ENCODE data around the gene USP20.

The USP20 gene

DNA sequence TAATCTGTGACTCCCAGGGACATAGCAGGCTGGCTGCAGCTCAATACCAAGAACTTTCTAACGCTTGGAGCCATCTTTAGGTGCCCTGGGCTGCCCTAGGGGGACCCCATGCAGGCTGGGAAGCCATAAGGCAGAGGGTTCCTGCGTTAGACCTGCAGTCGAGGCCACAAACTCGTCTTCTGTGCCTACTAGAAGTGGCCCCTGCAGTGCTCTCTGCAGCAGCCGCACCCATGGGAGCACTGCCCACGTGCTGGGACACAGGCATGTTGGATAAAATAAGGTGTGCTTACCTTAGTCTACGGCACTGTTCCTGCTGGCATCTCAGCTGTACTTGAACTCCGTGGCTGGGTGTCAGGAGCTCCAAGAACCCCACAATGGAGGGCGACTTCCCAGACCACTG, 22.9 kb upstream of the USP20 start:
- no peak overlapping the region for H3K4me3 ChIP-seq (ENCODE audit: low read depth, low read length)
- TF ChIP-seq CTCF (IDR thresholded peaks at IDR 0.05; ENCODE audit: low read depth, low read length), result no peak

GRCh38 chr9:129813661-129814060, 21.6 kb upstream of the USP20 start:
- no peak for TF ChIP-seq CTCF (IDR thresholded peaks at IDR 0.05; ENCODE audit: low read depth, low read length)

DNA sequence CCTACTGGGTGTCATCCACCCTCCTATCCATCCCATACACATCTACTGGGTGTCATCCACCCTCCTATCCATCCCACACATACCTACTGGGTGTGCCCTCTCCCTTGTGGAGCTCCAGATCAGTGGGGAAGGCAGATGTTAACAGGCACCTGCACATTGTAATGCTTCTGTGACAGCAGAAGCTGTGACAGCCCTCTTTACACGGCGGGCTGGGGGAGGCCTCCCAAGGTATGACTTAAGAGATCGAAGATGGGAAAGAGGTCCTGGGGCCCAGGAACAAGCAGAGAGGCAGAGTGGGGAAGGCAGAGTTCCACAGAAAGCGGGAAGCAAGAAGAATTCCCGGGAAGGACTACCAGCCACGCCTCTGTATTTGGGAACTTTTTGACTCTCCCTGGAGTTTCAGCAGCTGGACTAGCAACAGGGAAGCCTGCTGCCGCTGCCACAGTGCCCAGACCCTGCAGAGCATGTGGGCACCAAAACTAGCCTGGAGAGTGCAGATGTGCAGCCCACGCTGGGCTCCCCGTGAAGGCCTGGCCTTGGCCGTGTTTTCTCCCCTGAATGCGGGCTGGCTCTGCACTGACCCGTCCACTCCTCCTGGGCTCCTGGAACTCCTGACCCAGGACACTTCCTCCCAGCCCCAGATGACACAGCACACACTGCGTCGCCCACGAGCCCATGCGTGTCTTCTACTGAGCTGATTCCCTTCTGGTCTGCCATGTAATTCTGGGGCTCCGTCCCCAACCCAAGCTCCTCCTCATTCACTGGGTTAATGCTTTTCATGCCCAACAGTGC, 20.6 kb upstream of the USP20 start:
- TF ChIP-seq CTCF (IDR thresholded peaks at IDR 0.05; ENCODE audit: low read depth, low read length), result no peak
- H3K4me3 ChIP-seq (ENCODE audit: low read depth, low read length), result no peak overlapping the region

More at GRCh38 chr9:129813661-129814060, 21.6 kb upstream of the USP20 start:
- H3K4me3 ChIP-seq (ENCODE audit: low read depth, low read length), result no peak overlapping the region

DNA sequence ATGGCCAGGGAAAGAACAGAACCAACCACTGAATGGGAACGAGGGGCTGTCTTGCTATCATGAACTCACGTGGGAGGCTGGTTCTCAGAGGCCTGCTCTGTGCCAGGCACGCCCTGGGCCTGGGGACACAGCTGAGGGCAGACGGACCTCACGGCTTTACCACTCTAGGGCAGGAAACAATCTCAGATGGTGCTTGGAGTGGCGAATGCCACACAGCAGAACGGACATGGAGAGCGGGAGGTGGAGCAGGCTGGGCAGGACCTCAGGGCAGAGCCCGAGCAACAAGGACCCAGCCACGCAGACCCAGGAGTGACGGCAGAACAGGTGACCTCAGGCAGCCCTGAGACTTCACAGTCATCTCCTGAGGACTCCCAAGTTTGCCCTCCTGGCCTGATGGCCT, 20.0 kb upstream of the USP20 start:
- H3K4me3 ChIP-seq (ENCODE audit: low read depth, low read length), result no peak overlapping the region
- TF ChIP-seq CTCF (IDR thresholded peaks at IDR 0.05; ENCODE audit: low read depth, low read length), result no peak

DNA sequence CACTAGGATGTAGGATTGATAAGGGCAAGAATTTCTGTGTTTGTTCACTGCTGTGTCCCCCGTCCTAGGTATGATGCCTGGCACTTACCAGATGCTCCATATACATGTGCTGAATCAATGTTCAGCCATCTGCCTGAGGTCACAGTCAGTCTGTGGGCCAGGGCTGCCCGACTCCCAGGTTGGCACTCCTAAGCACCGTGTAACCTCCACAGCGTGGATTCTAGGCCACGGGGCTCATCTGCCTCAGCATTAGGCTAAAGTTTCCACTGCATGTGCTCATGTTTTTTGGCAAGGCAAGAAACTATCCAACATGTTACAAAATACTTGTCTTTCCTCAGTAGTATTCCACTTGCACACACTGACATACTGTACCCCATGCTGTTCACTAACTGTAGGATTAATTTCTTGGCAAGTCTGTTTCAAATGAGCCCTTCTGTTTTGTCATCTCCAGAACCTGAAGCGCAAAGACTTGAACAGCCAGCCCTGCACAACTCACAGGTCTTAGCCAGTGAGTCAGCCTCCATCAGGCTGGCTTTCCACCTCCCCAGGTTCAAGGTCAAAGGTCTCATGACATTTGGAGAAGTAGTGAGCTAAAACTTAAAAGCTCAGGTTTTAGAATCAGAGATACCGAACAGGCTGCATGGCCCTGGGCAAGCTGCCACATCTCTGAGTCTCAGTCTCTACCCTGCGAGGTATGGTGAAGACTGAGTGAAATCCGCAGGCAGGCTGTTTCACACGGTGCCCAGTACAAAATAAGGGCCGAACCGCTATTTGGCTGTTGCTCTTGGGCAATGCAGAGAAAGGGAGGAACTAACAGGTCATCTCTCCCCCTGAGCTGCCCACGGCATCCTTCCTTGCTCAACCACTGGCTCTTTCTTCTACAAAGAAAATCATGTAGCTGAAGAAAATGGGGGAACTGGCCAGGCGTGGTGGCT, 18.5 kb upstream of the USP20 start:
- H3K4me3 ChIP-seq (ENCODE audit: low read depth, low read length), result no peak overlapping the region
- TF ChIP-seq CTCF (IDR thresholded peaks at IDR 0.05; ENCODE audit: low read depth, low read length), result no peak

DNA sequence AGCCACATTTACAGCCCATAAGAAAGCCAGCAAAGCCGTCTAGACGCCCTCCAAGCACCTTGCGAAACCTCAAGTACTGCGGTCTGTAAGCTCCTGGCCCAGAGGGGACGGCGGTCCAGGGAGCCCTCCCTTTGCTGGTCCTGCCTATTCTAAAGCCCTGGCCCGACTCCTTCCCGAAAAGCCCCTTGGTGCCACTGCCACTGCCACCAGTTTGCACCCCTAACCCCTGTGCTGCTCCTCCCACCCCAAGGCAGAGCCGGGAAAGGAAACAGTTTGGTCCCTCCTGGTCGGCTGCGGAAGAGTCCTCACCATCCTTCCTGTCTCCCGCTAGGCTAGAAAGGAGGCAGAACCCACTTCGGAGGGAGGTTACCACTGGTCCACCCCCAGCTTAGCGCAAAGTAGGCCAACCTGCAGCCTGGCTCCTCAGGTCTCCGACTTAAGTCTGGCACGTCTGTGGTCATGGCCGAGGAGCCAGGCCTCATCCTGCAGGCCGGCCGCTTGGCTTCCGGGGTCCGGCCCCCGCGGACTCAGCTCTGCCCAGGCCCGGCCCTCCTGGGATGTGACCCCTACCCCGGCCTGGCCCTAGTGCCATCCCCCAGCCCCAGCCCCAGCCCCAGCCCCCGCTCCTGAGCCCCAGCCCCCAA, 12.2 kb upstream of the USP20 start:
- H3K4me3 ChIP-seq (ENCODE audit: low read depth, low read length), result peak overlapping the region; percentile 72
- no peak for TF ChIP-seq CTCF (IDR thresholded peaks at IDR 0.05; ENCODE audit: low read depth, low read length)
